ENCODE data around the gene OR7G3.

DNA sequence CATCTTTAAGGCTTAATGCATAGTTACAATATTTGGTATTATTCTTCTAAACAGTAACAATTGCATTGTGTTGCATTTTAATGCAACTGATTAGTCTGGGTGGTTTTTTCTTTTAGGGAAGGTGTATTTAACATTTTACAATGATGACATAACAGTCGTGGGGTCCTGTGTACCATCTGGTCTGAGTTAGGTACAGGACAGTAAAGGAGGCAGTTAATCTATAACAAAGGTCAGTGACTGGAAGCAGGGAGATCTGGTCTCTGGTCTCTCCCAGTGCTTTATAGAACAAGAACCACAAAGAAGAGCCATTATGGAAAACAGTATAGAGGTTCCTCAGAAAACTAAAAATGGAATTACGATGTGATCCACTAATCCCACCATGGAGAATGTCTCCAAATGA, 16.8 kb downstream of the OR7G3 start:
- TF ChIP-seq, protein P1, sequence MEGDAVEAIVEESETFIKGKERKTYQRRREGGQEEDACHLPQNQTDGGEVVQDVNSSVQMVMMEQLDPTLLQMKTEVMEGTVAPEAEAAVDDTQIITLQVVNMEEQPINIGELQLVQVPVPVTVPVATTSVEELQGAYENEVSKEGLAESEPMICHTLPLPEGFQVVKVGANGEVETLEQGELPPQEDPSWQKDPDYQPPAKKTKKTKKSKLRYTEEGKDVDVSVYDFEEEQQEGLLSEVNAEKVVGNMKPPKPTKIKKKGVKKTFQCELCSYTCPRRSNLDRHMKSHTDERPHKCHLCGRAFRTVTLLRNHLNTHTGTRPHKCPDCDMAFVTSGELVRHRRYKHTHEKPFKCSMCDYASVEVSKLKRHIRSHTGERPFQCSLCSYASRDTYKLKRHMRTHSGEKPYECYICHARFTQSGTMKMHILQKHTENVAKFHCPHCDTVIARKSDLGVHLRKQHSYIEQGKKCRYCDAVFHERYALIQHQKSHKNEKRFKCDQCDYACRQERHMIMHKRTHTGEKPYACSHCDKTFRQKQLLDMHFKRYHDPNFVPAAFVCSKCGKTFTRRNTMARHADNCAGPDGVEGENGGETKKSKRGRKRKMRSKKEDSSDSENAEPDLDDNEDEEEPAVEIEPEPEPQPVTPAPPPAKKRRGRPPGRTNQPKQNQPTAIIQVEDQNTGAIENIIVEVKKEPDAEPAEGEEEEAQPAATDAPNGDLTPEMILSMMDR (IDR thresholded peaks at IDR 0.05; ENCODE audit: low read length), result no peak
- no peak for TF ChIP-seq EZH2 (IDR thresholded peaks at IDR 0.05; ENCODE audit: borderline replicate concordance, low read length)

Data from OCI-LY1 (cell line).